Panc1 (cell line): ENCODE measurements around the gene MRTFA. TPM values are rescaled to one million over a fixed set of nuclear protein-coding genes. Genes with fewer than 3 reads are reported as not detected.

Source experiments
- ATAC-seq: fragments of 200-7000 bp; cut with Tn5 transposase; 2 replicates; pipeline ENCODE4 v1.9.1; 2020; ENCODE audit warnings: mild to moderate bottlenecking, moderate library complexity
- BruUV-seq: library from RNA; stranded (reverse); fragments of 400-500 nt; replicated peaks from 2 replicates; lab custom pipeline; 2021; lab: Mats Ljungman, UMichigan
- CTCF ChIA-PET: fragments of 300-600 bp; sonication (Branson Sonifier 250); formaldehyde crosslinking; loops from one replicate; lab custom pipeline; 2022; ENCODE audit warnings: antibody characterized with exemption; lab: Charles Lee
- POLR2A ChIA-PET: fragments of 300-600 bp; sonication (Branson Sonifier 250); formaldehyde crosslinking; loops from one replicate; lab custom pipeline; 2022; ENCODE audit warnings: antibody characterized with exemption; lab: Charles Lee
- DNase-seq: peaks from one replicate; pipeline ENCODE4 v3.0.0-alpha.2; 2010; ENCODE audit warnings: low read depth, low spot score
- H3K27ac ChIP-seq: 2 replicates; pipeline ENCODE4 v1.5.1; 2011; ENCODE audit warnings: mild to moderate bottlenecking, low read length, inconsistent platforms
- H3K27me3 ChIP-seq: fragments of 200-500 bp; sonication (Bioruptor generic); 2 replicates; pipeline ENCODE4 v1.6.0; 2014; ENCODE audit warnings: low read length, inconsistent platforms; ENCODE audit not compliant: control insufficient read depth, insufficient read depth
- H3K36me3 ChIP-seq: fragments of 200-500 bp; sonication (Bioruptor generic); 2 replicates; pipeline ENCODE4 v1.5.1; 2014; ENCODE audit warnings: inconsistent platforms, mild to moderate bottlenecking, low read length, moderate library complexity; ENCODE audit not compliant: control insufficient read depth, insufficient read depth
- H3K4me1 ChIP-seq: 2 replicates; pipeline ENCODE4 v1.5.1; 2011; ENCODE audit warnings: inconsistent platforms, mild to moderate bottlenecking, low read length, moderate library complexity; ENCODE audit not compliant: control insufficient read depth, insufficient read depth
- H3K4me3 ChIP-seq, 2 experiments: 2 replicates each; pipeline ENCODE4 v1.5.1; 2011 to 2012; ENCODE audit warnings: low read depth in 2 of 2, low read length in 2 of 2, mild to moderate bottlenecking in 2 of 2, inconsistent platforms in 1 of 2, moderate library complexity in 1 of 2
- H3K9me3 ChIP-seq: fragments of 200-500 bp; sonication (Bioruptor generic); 2 replicates; pipeline ENCODE4 v1.5.1; 2014; ENCODE audit warnings: low read depth, mild to moderate bottlenecking, inconsistent platforms, low read length, moderate library complexity; ENCODE audit not compliant: control insufficient read depth, insufficient read depth
- POLR2AphosphoS5 ChIP-seq: IDR thresholded peaks from 2 replicates; pipeline ENCODE4 v1.6.1; 2012; ENCODE audit warnings: mild to moderate bottlenecking, low read depth, low read length, moderate library complexity
- SIN3A ChIP-seq: IDR thresholded peaks from 2 replicates; pipeline ENCODE4 v1.6.1; 2012; ENCODE audit warnings: low read depth, mild to moderate bottlenecking, low read length, moderate library complexity, borderline replicate concordance; ENCODE audit not compliant: insufficient read depth
- TCF7L2 ChIP-seq: IDR thresholded peaks from 2 replicates; pipeline ENCODE4 v1.6.1; 2011; ENCODE audit warnings: mild to moderate bottlenecking, low read depth, low read length, inconsistent platforms
- in situ Hi-C: cut with HindIII; loops from 2 replicates; pipeline ENCODE4 v1.10.0; 2016; ENCODE audit warnings: low sequenced_read_pairs, low pct_unique_long_range_greater_than_20kb
- intact Hi-C: fragments of 100-400 bp; cut with micrococcal nuclease; formaldehyde crosslinking; loops from one replicate; pipeline ENCODE4 v1.10.0; 2022; ENCODE audit not compliant: unreplicated experiment
- total RNA-seq: library from RNA; stranded (reverse); gene quantifications from one replicate; pipeline ENCODE4 v1.2.1, GENCODE V29; 2021; ENCODE audit not compliant: unreplicated experiment
- TF ChIP-seq, protein P1 (sequence below): fragments of 450-650 bp; IDR thresholded peaks from 2 replicates; pipeline ENCODE4 v1.5.1; 2017; ENCODE audit warnings: mild to moderate bottlenecking
- TF ChIP-seq, protein P2 (sequence below), 2 experiments: IDR thresholded peaks; 2 replicates each; pipeline ENCODE4 v1.6.1; 2011 to 2012; ENCODE audit warnings: low read depth in 2 of 2, control low read depth in 1 of 2, low read length in 1 of 2, mild to moderate bottlenecking in 1 of 2, moderate library complexity in 1 of 2; ENCODE audit not compliant: insufficient read depth in 1 of 2

Gene MRTFA
- total RNA-seq, 1 experiment from 2014 or later, result 62.1 TPM

DNA sequence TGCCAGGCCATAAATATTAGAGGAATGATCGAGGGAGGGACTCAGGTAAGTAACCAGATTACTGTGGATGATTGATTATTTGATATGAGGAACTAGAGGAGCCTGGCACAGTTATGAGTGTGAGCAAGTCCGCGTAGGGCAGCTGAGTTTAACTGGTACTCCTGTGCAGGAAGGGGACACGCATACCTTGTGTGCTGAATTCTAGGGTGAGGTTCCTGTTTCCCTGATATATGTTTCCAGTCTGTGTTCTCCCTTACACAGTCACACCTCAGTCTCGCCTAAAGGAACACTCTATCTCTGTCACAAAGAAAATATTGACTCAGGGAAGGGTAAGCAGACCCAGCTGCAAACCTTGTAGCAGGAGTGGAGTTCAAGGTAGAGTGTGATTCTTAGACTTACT is 248.8 kb downstream of the MRTFA start:
- DNase-seq, result no peak
- no peaks in the 10 kb centered on the region for H3K4me1 ChIP-seq
- TF ChIP-seq SIN3A, result no peak
- no peak for TF ChIP-seq TCF7L2
- TF ChIP-seq, protein P1, sequence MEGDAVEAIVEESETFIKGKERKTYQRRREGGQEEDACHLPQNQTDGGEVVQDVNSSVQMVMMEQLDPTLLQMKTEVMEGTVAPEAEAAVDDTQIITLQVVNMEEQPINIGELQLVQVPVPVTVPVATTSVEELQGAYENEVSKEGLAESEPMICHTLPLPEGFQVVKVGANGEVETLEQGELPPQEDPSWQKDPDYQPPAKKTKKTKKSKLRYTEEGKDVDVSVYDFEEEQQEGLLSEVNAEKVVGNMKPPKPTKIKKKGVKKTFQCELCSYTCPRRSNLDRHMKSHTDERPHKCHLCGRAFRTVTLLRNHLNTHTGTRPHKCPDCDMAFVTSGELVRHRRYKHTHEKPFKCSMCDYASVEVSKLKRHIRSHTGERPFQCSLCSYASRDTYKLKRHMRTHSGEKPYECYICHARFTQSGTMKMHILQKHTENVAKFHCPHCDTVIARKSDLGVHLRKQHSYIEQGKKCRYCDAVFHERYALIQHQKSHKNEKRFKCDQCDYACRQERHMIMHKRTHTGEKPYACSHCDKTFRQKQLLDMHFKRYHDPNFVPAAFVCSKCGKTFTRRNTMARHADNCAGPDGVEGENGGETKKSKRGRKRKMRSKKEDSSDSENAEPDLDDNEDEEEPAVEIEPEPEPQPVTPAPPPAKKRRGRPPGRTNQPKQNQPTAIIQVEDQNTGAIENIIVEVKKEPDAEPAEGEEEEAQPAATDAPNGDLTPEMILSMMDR, result no peak
- no peak for TF ChIP-seq POLR2AphosphoS5
- TF ChIP-seq, protein P2, sequence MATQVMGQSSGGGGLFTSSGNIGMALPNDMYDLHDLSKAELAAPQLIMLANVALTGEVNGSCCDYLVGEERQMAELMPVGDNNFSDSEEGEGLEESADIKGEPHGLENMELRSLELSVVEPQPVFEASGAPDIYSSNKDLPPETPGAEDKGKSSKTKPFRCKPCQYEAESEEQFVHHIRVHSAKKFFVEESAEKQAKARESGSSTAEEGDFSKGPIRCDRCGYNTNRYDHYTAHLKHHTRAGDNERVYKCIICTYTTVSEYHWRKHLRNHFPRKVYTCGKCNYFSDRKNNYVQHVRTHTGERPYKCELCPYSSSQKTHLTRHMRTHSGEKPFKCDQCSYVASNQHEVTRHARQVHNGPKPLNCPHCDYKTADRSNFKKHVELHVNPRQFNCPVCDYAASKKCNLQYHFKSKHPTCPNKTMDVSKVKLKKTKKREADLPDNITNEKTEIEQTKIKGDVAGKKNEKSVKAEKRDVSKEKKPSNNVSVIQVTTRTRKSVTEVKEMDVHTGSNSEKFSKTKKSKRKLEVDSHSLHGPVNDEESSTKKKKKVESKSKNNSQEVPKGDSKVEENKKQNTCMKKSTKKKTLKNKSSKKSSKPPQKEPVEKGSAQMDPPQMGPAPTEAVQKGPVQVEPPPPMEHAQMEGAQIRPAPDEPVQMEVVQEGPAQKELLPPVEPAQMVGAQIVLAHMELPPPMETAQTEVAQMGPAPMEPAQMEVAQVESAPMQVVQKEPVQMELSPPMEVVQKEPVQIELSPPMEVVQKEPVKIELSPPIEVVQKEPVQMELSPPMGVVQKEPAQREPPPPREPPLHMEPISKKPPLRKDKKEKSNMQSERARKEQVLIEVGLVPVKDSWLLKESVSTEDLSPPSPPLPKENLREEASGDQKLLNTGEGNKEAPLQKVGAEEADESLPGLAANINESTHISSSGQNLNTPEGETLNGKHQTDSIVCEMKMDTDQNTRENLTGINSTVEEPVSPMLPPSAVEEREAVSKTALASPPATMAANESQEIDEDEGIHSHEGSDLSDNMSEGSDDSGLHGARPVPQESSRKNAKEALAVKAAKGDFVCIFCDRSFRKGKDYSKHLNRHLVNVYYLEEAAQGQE (IDR thresholded peaks at IDR 0.05; ENCODE audit: insufficient read depth in 1 of 2, low read depth in 2 of 2, low read length in 1 of 2), result no peak
- BruUV-seq, result no TSS peak
- POLR2A ChIA-PET, result no interaction called here
- no peaks in the 10 kb centered on the region for H3K27me3 ChIP-seq
- ATAC-seq, result no peak; the same call in 1 of the 2 replicates
- intact Hi-C loops (no loop called here), in situ Hi-C loops (no loop called here)
- CTCF ChIA-PET, result interaction anchor here (0.6 kb wide), 1 partner anchor 60 kb away, joined by 3 read pairs; no protein-coding TSS in a partner anchor
- H3K36me3 ChIP-seq, result no peaks in the 10 kb centered on the region
- no peak overlapping the region for H3K4me3 ChIP-seq
- no peaks in the 10 kb centered on the region for H3K9me3 ChIP-seq
- no peak overlapping the region for H3K27ac ChIP-seq

DNA sequence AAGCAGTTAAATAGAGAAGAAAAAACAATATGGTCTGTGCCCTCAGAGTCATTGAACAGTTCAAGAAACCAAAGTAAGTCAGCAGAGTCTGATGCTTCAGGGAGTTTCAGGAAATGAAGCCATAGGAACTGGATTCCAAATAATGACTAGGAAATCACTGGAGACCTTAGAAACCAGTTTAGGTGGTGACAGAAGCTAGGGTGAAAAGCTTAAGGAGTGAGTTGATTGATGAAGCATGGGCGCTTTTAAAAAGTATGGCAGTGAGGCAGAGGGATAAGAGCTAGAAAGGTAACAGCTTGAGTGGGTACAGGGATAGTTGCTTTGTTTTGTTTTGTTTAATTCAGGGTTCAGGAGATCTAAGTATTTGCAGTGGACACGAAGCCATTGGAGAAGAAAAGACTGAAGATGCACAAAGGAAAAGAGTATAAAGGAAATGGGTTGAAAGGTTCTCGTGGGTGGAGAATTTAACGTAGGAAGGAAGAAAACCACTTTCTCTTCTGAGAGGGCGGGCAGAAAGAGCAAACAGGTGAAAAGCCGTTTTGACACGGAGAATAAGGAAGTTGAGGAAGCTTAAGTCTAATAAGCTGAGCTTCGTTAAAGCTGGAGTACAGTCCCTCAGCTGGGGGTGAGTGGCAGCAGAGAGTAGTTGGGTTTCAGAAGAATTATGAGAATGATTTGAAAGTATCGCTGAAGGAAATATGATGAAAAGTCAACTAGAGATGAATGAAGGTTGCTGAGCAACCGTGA is 251.3 kb downstream of the MRTFA start:
- BruUV-seq, result TSS peak; percentile 45
- DNase-seq (no peak), ATAC-seq (no peak)
- no peaks in the 10 kb centered on the region for H3K9me3 ChIP-seq
- H3K4me1 ChIP-seq, result no peaks in the 10 kb centered on the region
- no peaks in the 10 kb centered on the region for H3K36me3 ChIP-seq
- no peaks in the 10 kb centered on the region for H3K27me3 ChIP-seq
- H3K27ac ChIP-seq, result no peak overlapping the region
- CTCF ChIA-PET, result no interaction called here
- H3K4me3 ChIP-seq, result no peak overlapping the region
- TF ChIP-seq, protein P2 (IDR thresholded peaks at IDR 0.05; ENCODE audit: insufficient read depth in 1 of 2, low read depth in 2 of 2, low read length in 1 of 2), result no peak
- TF ChIP-seq TCF7L2, result no peak
- TF ChIP-seq POLR2AphosphoS5, result no peak
- TF ChIP-seq SIN3A, result no peak
- TF ChIP-seq, protein P1, result no peak
- intact Hi-C loops (no loop called here), in situ Hi-C loops (no loop called here)
- POLR2A ChIA-PET, result no interaction called here
